NCI-H2107 treated with DMSO at 0.1 percent for 48 hours (cell line): Measurements from ENCODE around the gene TCF12.
A peak's percentile ranks its signal among the peaks of the same experiment; 100 is the strongest.

Experiments used
- DNase-seq: peaks from one replicate; lab custom pipeline; 2025; ENCODE audit not compliant: unreplicated experiment; lab: John Stamatoyannopoulos, UW

Gene TCF12

GRCh38 chr15:57309856-57310760 lies 391.7 kb downstream of the TCF12 start:
- DNase-seq, result no peak

DNA sequence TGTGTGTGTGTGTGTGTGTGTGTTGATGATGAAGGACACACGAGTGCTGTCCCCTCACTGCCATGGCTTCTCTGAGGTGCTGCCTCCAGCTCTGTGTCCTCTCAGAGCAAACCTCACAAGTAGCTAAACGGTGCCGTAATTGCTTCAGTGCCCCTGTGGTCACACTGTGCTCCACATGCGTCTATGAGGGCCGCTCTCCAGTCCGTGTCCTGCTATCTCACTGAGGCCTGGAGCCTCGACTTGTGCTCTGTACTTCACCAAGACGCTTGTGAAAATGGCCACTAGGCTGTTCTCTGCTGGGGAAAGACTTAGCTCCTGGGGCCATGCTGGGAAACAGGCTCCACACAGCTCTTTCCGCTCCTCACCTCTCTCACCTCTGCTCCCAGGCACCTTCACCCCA lies 392.4 kb downstream of the TCF12 start:
- DNase-seq, result no peak

DNA sequence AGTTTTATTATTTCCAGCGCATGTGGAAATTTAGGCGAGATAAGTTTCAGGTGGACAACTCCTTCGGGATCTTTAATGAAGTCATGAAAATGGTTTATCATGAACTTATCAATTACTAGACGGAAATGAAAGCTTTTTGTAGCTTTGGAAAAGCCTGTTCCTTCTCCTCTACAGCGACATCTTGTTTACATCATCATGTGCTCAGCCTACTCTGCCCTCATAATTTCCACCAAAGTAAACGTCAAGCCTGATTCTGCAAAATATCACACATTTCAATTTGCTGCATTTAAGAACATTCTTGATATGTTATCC lies 393.5 kb downstream of the TCF12 start:
- DNase-seq, result no peak

GRCh38 chr15:57312318-57313133 lies 394.1 kb downstream of the TCF12 start:
- no peak for DNase-seq

DNA sequence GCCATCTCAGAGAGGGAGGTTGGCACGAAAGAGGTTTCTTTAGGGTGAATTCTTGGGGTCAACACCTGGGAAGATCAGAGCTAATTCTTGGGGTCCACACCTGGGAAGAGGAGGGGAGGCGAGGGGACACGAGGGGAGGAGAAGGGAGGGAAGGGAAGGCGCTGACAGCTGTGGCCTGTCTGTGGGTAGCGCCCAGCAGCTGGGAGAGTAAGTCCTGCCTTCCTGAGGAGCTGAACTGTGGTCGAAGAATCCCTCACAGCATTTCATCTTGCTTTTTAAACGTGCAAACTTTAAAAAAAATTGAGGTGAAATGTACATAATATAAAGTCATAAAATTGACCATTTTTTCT lies 394.7 kb downstream of the TCF12 start:
- DNase-seq, result no peak

GRCh38 chr15:57314221-57314620 lies 395.8 kb downstream of the TCF12 start:
- DNase-seq, result no peak

DNA sequence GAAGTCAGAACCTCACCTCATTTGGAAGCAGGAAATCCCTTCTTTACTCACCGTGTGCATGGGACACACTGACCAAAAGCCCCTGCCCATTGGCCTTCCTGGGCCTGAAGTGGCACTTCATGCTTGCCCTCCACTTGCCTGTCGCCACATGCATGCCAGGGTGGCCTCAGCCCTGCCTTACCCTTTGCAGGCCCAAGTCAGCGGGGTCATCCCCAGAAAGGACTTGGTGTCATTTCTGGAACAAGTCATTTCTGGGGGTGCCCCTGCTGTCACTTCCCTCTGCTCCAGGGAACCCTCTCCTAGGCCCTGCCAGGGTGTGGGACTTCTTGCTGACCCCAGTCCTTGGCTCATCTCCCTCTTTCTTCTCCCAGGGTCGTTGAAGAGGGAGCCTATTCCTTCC lies 398.0 kb downstream of the TCF12 start:
- no peak for DNase-seq

- peak; percentile 66 for DNase-seq
Observed at GRCh38 chr15:57319226-57319918, 400.9 kb downstream of the TCF12 start.

GRCh38 chr15:57319919-57320560 lies 401.6 kb downstream of the TCF12 start:
- peak; percentile 47 for DNase-seq

DNA sequence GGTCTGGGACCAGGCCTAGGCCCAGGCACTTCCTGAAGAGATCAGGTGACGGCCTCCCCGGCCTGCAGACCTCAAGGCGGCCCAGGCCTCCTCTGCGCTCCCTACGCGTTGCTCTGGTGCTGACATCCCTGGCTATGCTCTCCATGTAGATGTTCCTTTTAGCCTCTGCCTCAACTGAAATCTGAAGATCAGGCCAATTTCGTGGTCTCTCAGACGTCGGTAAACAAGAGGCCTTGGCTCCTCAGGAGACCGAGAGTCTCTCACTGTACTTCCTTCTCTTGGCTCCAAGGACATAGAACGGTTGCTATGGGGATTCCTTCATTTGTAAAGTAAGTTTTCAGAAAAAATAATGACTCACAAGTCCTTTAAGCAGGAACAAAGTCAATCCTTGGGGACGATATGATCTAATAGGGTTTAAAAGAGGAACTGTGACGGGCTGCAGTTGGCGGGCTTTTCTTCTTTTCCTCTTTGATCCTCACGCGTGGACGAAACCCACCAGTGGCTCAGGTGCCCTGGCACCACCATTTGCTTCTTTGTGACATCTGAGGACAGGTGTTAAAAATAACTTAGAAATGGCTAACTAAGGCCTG lies 402.3 kb downstream of the TCF12 start:
- no peak for DNase-seq

DNA sequence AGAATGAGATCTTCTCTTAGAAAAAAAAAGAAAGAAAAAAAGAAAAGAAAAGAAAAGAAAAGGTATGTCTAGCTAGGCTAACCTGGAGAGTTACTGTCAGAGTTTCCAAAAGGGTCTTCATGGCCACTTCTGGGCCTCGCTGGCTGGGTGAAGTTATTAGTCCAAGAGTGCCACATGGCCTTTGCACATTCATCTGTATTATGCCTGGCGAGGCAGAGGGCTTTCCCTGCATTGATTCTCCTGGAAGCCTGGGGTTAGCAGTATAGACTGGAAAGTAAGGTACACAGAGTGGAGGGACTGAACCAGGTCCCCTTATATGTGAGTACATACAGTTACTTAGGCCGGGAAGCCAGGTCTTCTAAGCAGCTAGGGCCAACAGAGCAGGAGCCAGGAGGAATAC lies 403.0 kb downstream of the TCF12 start:
- DNase-seq, result no peak

DNA sequence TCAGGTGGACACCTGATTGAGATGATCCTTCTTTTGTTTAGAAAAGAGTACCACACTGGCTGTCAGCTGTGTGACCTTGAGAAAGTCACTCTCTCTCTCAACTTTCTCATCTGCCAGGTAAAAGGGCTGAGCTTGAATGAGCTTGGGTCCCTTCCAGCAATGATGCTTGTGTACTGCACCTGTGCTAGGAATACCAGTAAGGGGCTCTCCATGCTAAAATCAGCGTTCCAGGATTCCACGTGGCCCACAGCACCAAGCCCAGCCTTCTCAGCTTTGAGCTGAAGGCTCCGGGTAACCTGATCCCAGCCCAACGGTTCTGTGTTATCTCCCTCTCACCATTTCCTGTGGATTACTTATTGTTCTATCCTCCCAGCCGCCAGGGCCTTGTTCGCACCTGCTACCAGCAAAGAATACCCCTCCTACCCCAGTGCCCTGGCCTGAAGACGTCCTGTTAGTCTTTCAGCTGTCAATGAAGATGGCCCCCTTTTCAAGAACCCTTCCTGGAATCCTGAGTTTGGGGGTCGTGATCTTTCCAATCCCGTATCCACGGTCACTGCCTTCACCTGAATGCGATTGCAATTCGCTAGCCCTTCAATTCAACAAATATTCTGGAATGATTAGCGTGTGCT lies 403.6 kb downstream of the TCF12 start:
- DNase-seq, result peak; percentile 92

DNA sequence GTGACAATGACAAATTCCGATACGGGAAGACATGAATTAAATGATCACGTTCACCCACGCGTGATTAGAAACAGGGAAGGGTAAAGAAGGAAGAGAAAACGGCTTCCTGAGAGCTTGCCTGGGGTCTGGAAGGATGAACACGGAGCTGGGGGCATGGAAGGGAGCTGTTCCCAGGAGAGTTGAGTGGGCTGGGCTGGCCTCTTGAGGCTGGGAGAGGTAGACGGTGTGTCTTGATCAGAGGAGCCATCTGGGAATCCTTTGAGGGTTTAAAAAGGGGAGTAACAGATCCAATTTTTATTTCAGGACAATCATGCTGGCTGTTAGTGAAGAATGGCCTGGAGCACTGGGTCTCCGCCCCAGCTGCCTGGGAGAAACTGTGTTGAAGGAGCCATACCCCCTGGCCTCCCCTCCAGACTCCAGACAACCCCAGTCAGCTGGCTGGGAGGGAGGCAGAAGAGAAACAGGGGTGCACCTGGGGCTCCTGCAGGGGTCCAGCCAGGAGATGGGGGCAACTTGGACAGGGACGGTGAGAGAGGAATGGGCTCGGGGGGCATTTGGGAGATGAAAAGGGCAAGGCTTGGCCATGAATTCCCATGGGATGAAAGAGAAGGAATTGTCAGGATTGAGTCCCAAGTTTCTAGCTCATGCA lies 404.3 kb downstream of the TCF12 start:
- DNase-seq, result peak; percentile 48

- DNase-seq, result no peak
Observed at GRCh38 chr15:57323299-57323805, 404.9 kb downstream of the TCF12 start.

- DNase-seq, result peak; percentile 30
Observed at GRCh38 chr15:57323806-57324589, 405.6 kb downstream of the TCF12 start.

- DNase-seq, result no peak
Observed at GRCh38 chr15:57324590-57324890, 406.1 kb downstream of the TCF12 start.

GRCh38 chr15:57324944-57325679 lies 406.7 kb downstream of the TCF12 start:
- no peak for DNase-seq

DNA sequence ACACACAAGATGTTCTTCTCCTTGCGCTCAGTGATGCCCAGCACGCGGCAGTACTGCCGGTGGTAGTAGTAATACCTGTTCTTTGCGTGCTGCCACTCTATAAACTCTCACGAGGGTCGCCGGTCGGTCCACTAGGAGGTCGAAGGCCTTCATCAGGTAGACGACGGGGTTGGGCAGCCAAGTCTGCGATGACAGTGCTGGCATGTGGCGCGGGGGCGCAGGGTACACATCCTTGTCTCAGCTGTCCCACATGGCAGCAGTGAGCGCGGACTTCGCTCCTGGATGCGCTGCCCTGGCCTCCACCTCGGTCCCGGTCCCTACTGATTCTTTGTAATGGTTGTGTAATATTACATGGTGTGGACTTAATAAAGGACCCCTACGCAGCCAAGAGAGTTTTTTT lies 407.8 kb downstream of the TCF12 start:
- no peak for DNase-seq
